Tibial artery (tissue), 4 donors: ENCODE results near the gene CHGA.

ENCODE experiments used
- DNase-seq, 2 donors: peaks; one replicate each; pipeline ENCODE4 v3.0.0-alpha.2; 2019
- H3K27ac ChIP-seq, 2 donors: fragments of 200-600 bp; sonication (generic) in 1 of 2; 1 replicate in 1 of 2; 2 replicates in 1 of 2; pipeline ENCODE4 v1.5.1; 2018 to 2019; ENCODE audit warnings: mild to moderate bottlenecking in 1 of 2
- H3K27me3 ChIP-seq, 2 donors: fragments of 200-600 bp; sonication (generic) in 1 of 2; one replicate each; pipeline versions ENCODE4 v1.5.1 to v1.6.0; 2016 to 2019
- H3K36me3 ChIP-seq, 3 donors: fragments of 200-600 bp; sonication (generic) in 2 of 3; one replicate each; pipeline ENCODE4 v1.5.1; 2016 to 2019; ENCODE audit warnings: mild to moderate bottlenecking in 2 of 3
- H3K4me1 ChIP-seq, 4 donors: fragments of 200-600 bp; sonication (generic) in 2 of 4; 1 replicate in 3 of 4; 2 replicates in 1 of 4; pipeline ENCODE4 v1.5.1; 2016 to 2019
- H3K4me3 ChIP-seq, 2 donors: fragments of 200-600 bp; sonication (generic) in 1 of 2; 1 replicate in 1 of 2; 2 replicates in 1 of 2; pipeline ENCODE4 v1.5.1; 2018 to 2019; ENCODE audit warnings: mild to moderate bottlenecking in 2 of 2
- H3K9me3 ChIP-seq, 3 donors: fragments of 200-600 bp; sonication (generic) in 1 of 3; one replicate each; pipeline ENCODE4 v1.5.1; 2016 to 2019
- CTCF ChIP-seq, 2 experiments: fragments of 200-600 bp in 1 of 2; fragments of 450-650 bp in 1 of 2; IDR thresholded peaks; one replicate each; pipeline ENCODE4 v1.5.1; 2017 to 2019; ENCODE audit warnings: antibody characterized with exemption in 2 of 2, mild to moderate bottlenecking in 1 of 2, moderate library complexity in 1 of 2
- intact Hi-C: fragments of 100-400 bp; cut with DNase I; formaldehyde crosslinking; loops from one replicate; pipeline ENCODE4 v1.15.0; 2023; ENCODE audit warnings: low total_unique reads

Gene CHGA

DNA sequence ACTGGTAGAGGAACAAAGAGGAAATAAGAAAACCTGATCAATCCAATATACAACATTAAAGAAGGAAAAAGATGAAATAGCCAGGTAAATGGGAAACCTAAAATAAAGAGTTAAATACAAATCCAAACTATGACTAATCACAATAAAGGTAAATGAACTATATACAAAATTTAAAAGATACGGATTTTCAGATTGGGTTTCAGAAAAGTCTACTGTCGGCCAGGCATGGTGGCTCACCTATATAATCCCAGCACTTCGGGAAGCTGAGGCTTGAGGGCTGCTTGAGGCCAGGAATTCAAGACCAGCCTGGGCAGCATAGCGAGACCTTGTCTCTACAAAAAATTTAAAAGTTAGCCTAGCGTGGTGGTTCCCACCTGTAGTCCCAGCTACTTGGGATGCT, 39.9 kb upstream of the CHGA start:
- no peak overlapping the region for H3K27ac ChIP-seq
- DNase-seq: no peak
- H3K27me3 ChIP-seq: peaks cover 0 to 10% of the 10 kb centered on the region in 2 donors

GRCh38 chr14:92884410-92884809, 38.5 kb upstream of the CHGA start:
- TF ChIP-seq CTCF (IDR thresholded peaks at IDR 0.05): no peak
- Histone ChIP-seq H3K4me3 (no peak overlapping the region), H3K27me3 (peaks cover 0 to 10% of the 10 kb centered on the region in 2 donors), H3K36me3 (no peaks in the 10 kb centered on the region), H3K9me3 (no peaks in the 10 kb centered on the region), H3K27ac (no peak overlapping the region), H3K4me1 (no peaks in the 10 kb centered on the region)
- DNase-seq: no peak
- intact Hi-C loops: no loop called here

More for the DNA sequence above, 39.9 kb upstream of the CHGA start:
- Histone ChIP-seq H3K4me3 (no peak overlapping the region), H3K36me3 (no peaks in the 10 kb centered on the region), H3K9me3 (no peaks in the 10 kb centered on the region), H3K4me1 (no peaks in the 10 kb centered on the region)
- intact Hi-C loops: no loop called here
- no peak for TF ChIP-seq CTCF (IDR thresholded peaks at IDR 0.05)

DNA sequence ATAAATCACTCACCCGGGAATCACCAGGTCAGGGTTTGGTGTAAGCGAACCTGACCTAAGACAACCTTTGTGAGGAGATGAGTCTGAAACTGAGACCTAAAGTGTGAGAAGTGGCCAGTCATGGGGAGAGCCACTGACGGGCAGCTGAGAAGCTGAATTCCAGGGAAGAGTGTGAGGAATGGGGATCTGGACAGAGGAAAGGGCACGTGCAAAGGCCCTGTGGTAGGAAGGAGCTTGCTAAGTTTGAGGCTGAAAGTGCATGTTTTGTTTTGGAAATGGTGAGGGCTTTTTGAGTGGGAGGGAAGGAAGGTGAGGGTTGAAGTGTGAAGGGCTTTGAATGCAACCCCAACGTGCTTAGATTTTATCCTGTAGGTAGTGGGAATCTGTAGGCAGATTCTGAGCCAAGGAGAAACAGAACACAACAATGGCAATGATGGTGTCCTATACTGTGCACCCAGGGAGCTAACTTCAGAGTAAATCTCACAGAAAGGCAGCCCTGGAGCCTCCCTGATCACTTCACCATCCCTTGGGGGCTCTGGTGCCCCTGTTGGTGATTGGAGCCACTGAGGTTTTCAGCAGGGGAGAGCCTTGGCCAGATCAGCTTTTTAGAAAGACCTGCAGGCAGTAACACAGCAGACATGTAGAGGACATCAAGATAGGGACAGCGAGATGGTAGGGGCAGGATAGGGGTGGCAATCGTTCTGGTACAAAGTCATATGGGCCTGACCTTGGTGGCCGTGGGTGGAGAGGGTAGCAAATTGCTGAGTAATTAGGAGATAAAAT, 37.5 kb upstream of the CHGA start:
- Histone ChIP-seq H3K4me1 (no peaks in the 10 kb centered on the region), H3K27ac (no peak overlapping the region), H3K9me3 (no peaks in the 10 kb centered on the region), H3K36me3 (no peaks in the 10 kb centered on the region), H3K27me3 (peaks cover 0 to 10% of the 10 kb centered on the region in 2 donors), H3K4me3 (no peak overlapping the region)
- no peak for TF ChIP-seq CTCF (IDR thresholded peaks at IDR 0.05)
- intact Hi-C loops: no loop called here
- no peak for DNase-seq

DNA sequence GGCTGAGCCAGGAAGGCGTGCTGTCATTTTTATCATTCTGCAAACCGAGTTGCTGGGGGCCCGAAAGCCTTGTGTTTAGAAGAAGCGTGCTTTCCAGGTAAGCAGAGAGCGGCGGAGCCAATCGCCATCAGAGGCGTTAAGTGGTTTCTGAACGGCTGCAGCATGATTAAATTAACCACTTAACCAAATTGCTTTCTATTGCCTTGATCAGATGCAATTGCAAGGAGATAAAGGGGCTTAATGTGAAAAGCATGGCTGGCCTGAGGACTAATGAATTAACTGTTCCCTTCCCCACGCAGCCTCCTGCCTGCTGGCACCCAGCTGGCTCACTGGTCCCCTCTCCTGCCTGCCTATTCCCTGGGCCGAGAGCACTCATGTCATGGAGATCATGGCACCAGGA, 36.6 kb upstream of the CHGA start:
- no peak for TF ChIP-seq CTCF (IDR thresholded peaks at IDR 0.05)
- intact Hi-C loops: no loop called here
- no peak overlapping the region for H3K4me3 ChIP-seq
- H3K36me3 ChIP-seq: no peaks in the 10 kb centered on the region
- no peaks in the 10 kb centered on the region for H3K9me3 ChIP-seq
- H3K27ac ChIP-seq: no peak overlapping the region
- peaks cover 0 to 5% of the 10 kb centered on the region in 2 donors for H3K27me3 ChIP-seq
- H3K4me1 ChIP-seq: no peaks in the 10 kb centered on the region
- DNase-seq: no peak

DNA sequence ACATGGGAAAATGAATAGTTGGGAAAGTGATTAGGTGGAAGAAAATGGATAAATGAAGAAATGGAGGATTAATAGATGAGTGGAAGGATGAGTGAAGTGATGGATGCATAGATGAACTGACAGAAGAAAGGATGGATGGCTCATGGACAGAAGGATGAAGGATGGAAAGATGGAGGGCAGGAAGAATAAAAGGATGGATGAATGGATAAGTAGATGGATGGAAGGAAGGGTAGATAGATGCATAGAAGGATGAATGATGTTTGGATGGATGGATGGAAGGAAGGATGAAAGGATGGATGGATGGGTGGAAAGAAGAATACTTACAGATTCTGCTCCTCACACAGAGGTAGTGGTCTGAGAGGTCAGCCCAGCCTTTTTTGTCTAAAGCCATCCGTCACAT, 35.8 kb upstream of the CHGA start:
- Histone ChIP-seq H3K4me1 (no peaks in the 10 kb centered on the region), H3K27ac (no peak overlapping the region), H3K4me3 (no peak overlapping the region), H3K27me3 (no peaks in the 10 kb centered on the region), H3K36me3 (no peaks in the 10 kb centered on the region), H3K9me3 (no peaks in the 10 kb centered on the region)
- no peak for TF ChIP-seq CTCF (IDR thresholded peaks at IDR 0.05)
- DNase-seq: no peak
- intact Hi-C loops: no loop called here
